HCT116 (cell line): ENCODE measurements around the gene LRRC2. TPM values are rescaled to one million over a fixed set of nuclear protein-coding genes. Genes with fewer than 3 reads are reported as not detected.

ENCODE experiments used
- ATAC-seq: fragments of 200-7000 bp; cut with Tn5 transposase; 2 replicates; pipeline ENCODE4 v1.9.1; 2020; ENCODE audit warnings: mild to moderate bottlenecking, moderate library complexity
- BruUV-seq: library from RNA; stranded (reverse); fragments of 400-500 nt; replicated peaks from 2 replicates; lab custom pipeline; 2021; lab: Mats Ljungman, UMichigan
- CTCF ChIA-PET: fragments of 300-600 bp; sonication (Branson Sonifier 250); formaldehyde crosslinking; loops from one replicate; lab custom pipeline; 2021; ENCODE audit warnings: antibody characterized with exemption; lab: Charles Lee
- POLR2A ChIA-PET: fragments of 300-600, 350-600 bp; sonication (Branson Sonifier 250); formaldehyde crosslinking; loops from one replicate; lab custom pipeline; 2021; ENCODE audit warnings: antibody characterized with exemption; lab: Charles Lee
- RAD21 ChIA-PET, 2 experiments: fragments of 300-600 bp; sonication (Branson Sonifier 250); formaldehyde crosslinking; loops; one replicate each; lab custom pipeline; 2023; ENCODE audit warnings: low total read pairs in 2 of 2; ENCODE audit not compliant: uncharacterized antibody in 2 of 2, unreplicated experiment in 2 of 2, low non-redundant PET in 1 of 2; lab: Charles Lee
- DNase-seq: peaks from one replicate; pipeline ENCODE4 v3.0.0-alpha.2; 2010; ENCODE audit warnings: low read depth, low spot score
- H2AFZ ChIP-seq: fragments of 200-600 bp; shearing (Covaris generic), sonication (generic); 2 replicates; pipeline ENCODE4 v1.6.1; 2017; ENCODE audit warnings: low read depth, mixed run types, mixed read lengths, antibody characterized with exemption, low read length; ENCODE audit not compliant: poor library complexity, severe bottlenecking
- H3K27ac ChIP-seq: 2 replicates; pipeline ENCODE4 v1.5.1; 2012; ENCODE audit warnings: low read depth, low read length
- H3K27me3 ChIP-seq: fragments of 200-600 bp; sonication (generic); 2 replicates; pipeline ENCODE4 v1.6.1; 2016; ENCODE audit warnings: mixed run types, low read length, mixed read lengths; ENCODE audit not compliant: insufficient read depth
- H3K36me3 ChIP-seq, 2 experiments: fragments of 200-500 bp in 1 of 2; fragments of 200-600 bp in 1 of 2; sonication (Bioruptor generic) in 1 of 2; sonication (generic) in 1 of 2; 2 replicates each; pipeline versions ENCODE4 v1.5.1 to v1.6.1; 2014 to 2016; ENCODE audit warnings: low read length in 2 of 2, inconsistent platforms in 1 of 2, mixed read lengths in 1 of 2, mixed run types in 1 of 2; ENCODE audit not compliant: insufficient read depth in 2 of 2, control insufficient read depth in 1 of 2
- H3K4me1 ChIP-seq, 2 experiments: fragments of 200-600 bp in 1 of 2; sonication (generic) in 1 of 2; 2 replicates each; pipeline versions ENCODE4 v1.5.1 to v1.6.1; 2012 to 2017; ENCODE audit warnings: low read length in 2 of 2, inconsistent platforms in 1 of 2, mild to moderate bottlenecking in 1 of 2, mixed read lengths in 1 of 2, mixed run types in 1 of 2, moderate library complexity in 1 of 2; ENCODE audit not compliant: insufficient read depth in 2 of 2, control insufficient read depth in 1 of 2
- H3K4me2 ChIP-seq: fragments of 200-600 bp; sonication (generic); 2 replicates; pipeline ENCODE4 v1.6.1; 2017; ENCODE audit warnings: mixed run types, low read length, mixed read lengths
- H3K4me3 ChIP-seq, 2 experiments: fragments of 200-600 bp in 1 of 2; sonication (generic) in 1 of 2; replicated peaks in 1 of 2; 2 replicates each; pipeline ENCODE4 v1.5.1; 2011 to 2016; ENCODE audit warnings: low read length in 2 of 2, control low read depth in 1 of 2, low read depth in 1 of 2, mild to moderate bottlenecking in 1 of 2, mixed read lengths in 1 of 2, mixed run types in 1 of 2
- H3K79me2 ChIP-seq: fragments of 200-600 bp; sonication (generic); 2 replicates; pipeline ENCODE4 v1.6.1; 2017; ENCODE audit warnings: mild to moderate bottlenecking, mixed run types, low read length, moderate library complexity, mixed read lengths; ENCODE audit not compliant: insufficient read depth
- H3K9ac ChIP-seq: fragments of 200-600 bp; sonication (generic); 2 replicates; pipeline ENCODE4 v1.6.1; 2016; ENCODE audit warnings: low read length, mixed read lengths
- H3K9me2 ChIP-seq: fragments of 200-600 bp; sonication (generic), shearing (Covaris generic); 2 replicates; pipeline ENCODE4 v1.6.1; 2017; ENCODE audit warnings: mixed run types, mild to moderate bottlenecking, moderate library complexity; ENCODE audit not compliant: insufficient read depth
- H3K9me3 ChIP-seq, 2 experiments: fragments of 200-500 bp in 1 of 2; fragments of 200-600 bp in 1 of 2; sonication (Bioruptor generic) in 1 of 2; sonication (generic) in 1 of 2; 2 replicates each; pipeline ENCODE4 v1.6.1; 2014 to 2017; ENCODE audit warnings: low read length in 2 of 2, mixed read lengths in 2 of 2, inconsistent platforms in 1 of 2, low read depth in 1 of 2, mild to moderate bottlenecking in 1 of 2, mixed run types in 1 of 2, moderate library complexity in 1 of 2; ENCODE audit not compliant: control insufficient read depth in 1 of 2, insufficient read depth in 1 of 2
- H4K20me1 ChIP-seq: fragments of 200-600 bp; sonication (generic), shearing (Covaris generic); 2 replicates; pipeline ENCODE4 v1.6.1; 2017; ENCODE audit warnings: mixed run types, mild to moderate bottlenecking, moderate library complexity; ENCODE audit not compliant: insufficient read depth
- ATF3 ChIP-seq: IDR thresholded peaks from 2 replicates; pipeline ENCODE4 v1.6.1; 2012
- CBX3 ChIP-seq: IDR thresholded peaks from 2 replicates; pipeline ENCODE4 v1.6.1; 2012; ENCODE audit warnings: low read depth
- CEBPB ChIP-seq: IDR thresholded peaks from 2 replicates; pipeline ENCODE4 v1.6.1; 2012; ENCODE audit warnings: low read depth
- EZH2 ChIP-seq: fragments of 200-600 bp; sonication (generic); IDR thresholded peaks from 2 replicates; pipeline ENCODE4 v1.6.1; 2017; ENCODE audit warnings: antibody characterized with exemption, mixed run types
- EZH2phosphoT487 ChIP-seq: fragments of 200-600 bp; IDR thresholded peaks from 2 replicates; pipeline ENCODE4 v1.6.1; 2018; ENCODE audit warnings: antibody characterized with exemption, borderline replicate concordance
- FOSL1 ChIP-seq: IDR thresholded peaks from 2 replicates; pipeline ENCODE4 v1.6.1; 2012; ENCODE audit warnings: low read depth
- JUND ChIP-seq: IDR thresholded peaks from 2 replicates; pipeline ENCODE4 v1.6.1; 2012
- MAX ChIP-seq: IDR thresholded peaks from 2 replicates; pipeline ENCODE4 v1.6.1; 2012
- POLR2A ChIP-seq: IDR thresholded peaks from 2 replicates; pipeline ENCODE4 v1.7.0; 2011; ENCODE audit warnings: borderline replicate concordance; ENCODE audit not compliant: insufficient read depth, insufficient read length; ENCODE audit errors: extremely low read depth
- POLR2AphosphoS5 ChIP-seq: IDR thresholded peaks from 2 replicates; pipeline ENCODE4 v1.6.1; 2011; ENCODE audit warnings: mild to moderate bottlenecking, low read depth, low read length, moderate library complexity
- REST ChIP-seq: IDR thresholded peaks from 2 replicates; pipeline ENCODE4 v1.6.1; 2012; ENCODE audit warnings: low read depth
- SIN3A ChIP-seq: IDR thresholded peaks from 2 replicates; pipeline ENCODE4 v1.6.1; 2012; ENCODE audit warnings: low read depth
- SP1 ChIP-seq: IDR thresholded peaks from 2 replicates; pipeline ENCODE4 v1.6.1; 2012; ENCODE audit warnings: low read depth
- SRF ChIP-seq: IDR thresholded peaks from 2 replicates; pipeline ENCODE4 v1.6.1; 2012; ENCODE audit warnings: low read depth
- TCF7L2 ChIP-seq: IDR thresholded peaks from 2 replicates; pipeline ENCODE4 v1.7.0; 2011; ENCODE audit warnings: borderline replicate concordance, inconsistent platforms; ENCODE audit not compliant: insufficient read depth, insufficient read length; ENCODE audit errors: extremely low read depth
- YY1 ChIP-seq: IDR thresholded peaks from 2 replicates; pipeline ENCODE4 v1.6.1; 2011; ENCODE audit warnings: low read length, low read depth, moderate library complexity, mild to moderate bottlenecking; ENCODE audit not compliant: insufficient replicate concordance; ENCODE audit errors: extremely low read depth
- ZBTB33 ChIP-seq: IDR thresholded peaks from 2 replicates; pipeline ENCODE4 v1.6.1; 2011; ENCODE audit warnings: mild to moderate bottlenecking, low read length, moderate library complexity; ENCODE audit not compliant: insufficient replicate concordance; ENCODE audit errors: extremely low read depth
- ZFX ChIP-seq: fragments of 450-650 bp; IDR thresholded peaks from 2 replicates; pipeline ENCODE4 v1.6.1; 2017
- ZNF274 ChIP-seq: fragments of 200-500 bp; sonication (Bioruptor generic); IDR thresholded peaks from 2 replicates; pipeline ENCODE4 v1.6.1; 2014; ENCODE audit warnings: mild to moderate bottlenecking, low read depth, low read length, inconsistent platforms
- intact Hi-C: fragments of 100-400 bp; cut with micrococcal nuclease; formaldehyde crosslinking; loops from 2 replicates; pipeline ENCODE4 v1.10.0; 2022
- total RNA-seq: library from RNA; stranded (reverse); gene quantifications from one replicate; pipeline ENCODE4 v1.2.1, GENCODE V29; 2021; ENCODE audit not compliant: unreplicated experiment

LRRC2 gene
- total RNA-seq, 1 experiment from 2014 or later: not detected

GRCh38 chr3:46479696-46480095 lies 86.4 kb downstream of the LRRC2 start:
- Histone ChIP-seq H4K20me1 (no peaks in the 10 kb centered on the region), H3K36me3 (no peaks in the 10 kb centered on the region), H3K4me2 (no peak overlapping the region), H3K9ac (no peak overlapping the region), H3K9me2 (no peaks in the 10 kb centered on the region), H3K27me3 (peaks cover 11% of the 10 kb centered on the region; the same call in 1 of the 2 replicates), H3K4me3 (no peak overlapping the region), H3K79me2 (no peaks in the 10 kb centered on the region), H3K9me3 (no peaks in the 10 kb centered on the region), H2AFZ (no peak overlapping the region), H3K27ac (no peak overlapping the region), H3K4me1 (no peaks in the 10 kb centered on the region)
- ChIA-PET RAD21 (no interaction called here), CTCF (interaction anchor here (1.5 kb wide), 1 partner anchor 30 kb away, joined by 4 read pairs; no protein-coding TSS in a partner anchor), POLR2A (no interaction called here)
- no peak for DNase-seq
- BruUV-seq: no TSS peak
- TF ChIP-seq MAX (no peak), SP1 (no peak), ZNF274 (no peak), POLR2A (no peak), POLR2AphosphoS5 (no peak), CEBPB (no peak), YY1 (no peak), ZFX (no peak), FOSL1 (no peak), SIN3A (no peak), EZH2phosphoT487 (no peak), JUND (no peak), SRF (no peak), EZH2 (no peak), ZBTB33 (no peak), REST (no peak), CBX3 (no peak), TCF7L2 (no peak), ATF3 (no peak)
- ATAC-seq: no peak
- intact Hi-C loops: no loop called here
